GM18505 (cell line): Measurements from ENCODE around the gene ZC3H8.
"Not testable (repeated sequence)": the region's sequence is repeated elsewhere in the genome, so short reads cannot be mapped to it uniquely, and the experiment has no call there.

ENCODE experiments used
- ATAC-seq: cut with Tn5 transposase; IDR thresholded peaks from one replicate; pipeline ENCODE4 v1.9.1; 2021; ENCODE audit not compliant: unreplicated experiment
- POLR2A ChIP-seq: IDR thresholded peaks from 4 replicates; pipeline ENCODE4 v1.6.1; 2011; ENCODE audit warnings: borderline replicate concordance; ENCODE audit not compliant: insufficient read depth, insufficient read length; ENCODE audit errors: extremely low read depth

The ZC3H8 gene

DNA sequence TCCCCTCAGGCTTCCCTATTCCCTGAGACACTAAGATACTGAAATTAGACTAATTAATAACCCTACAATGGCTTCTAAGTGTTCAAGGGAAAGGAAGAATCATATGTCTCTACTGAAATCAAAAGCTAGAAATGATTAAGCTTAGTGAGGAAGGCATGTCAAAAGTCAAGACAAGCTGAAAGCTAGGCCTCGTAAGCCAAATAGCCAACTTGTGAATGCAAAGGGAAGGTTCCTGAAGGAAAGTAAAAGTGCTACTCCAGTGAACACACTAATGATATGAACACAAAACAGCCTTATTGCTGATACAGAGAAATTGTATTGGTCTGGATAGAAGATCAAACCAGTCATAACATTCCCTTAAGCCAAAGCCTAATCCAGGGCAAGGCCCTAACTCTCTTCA, 10.0 kb downstream of the ZC3H8 start:
- no peak for TF ChIP-seq POLR2A
- ATAC-seq = no peak

GRCh38 chr2:112243233-112243632, 11.6 kb downstream of the ZC3H8 start:
- no peak for ATAC-seq
- TF ChIP-seq POLR2A = no peak

GRCh38 chr2:112242384-112242783, 12.5 kb downstream of the ZC3H8 start:
- no peak for ATAC-seq
- no peak for TF ChIP-seq POLR2A

- no peak for ATAC-seq
- TF ChIP-seq POLR2A = no peak
Observed at GRCh38 chr2:112239862-112240261, 15.0 kb downstream of the ZC3H8 start.

GRCh38 chr2:112230371-112230770, 24.5 kb downstream of the ZC3H8 start:
- no peak for ATAC-seq
- TF ChIP-seq POLR2A = no peak

DNA sequence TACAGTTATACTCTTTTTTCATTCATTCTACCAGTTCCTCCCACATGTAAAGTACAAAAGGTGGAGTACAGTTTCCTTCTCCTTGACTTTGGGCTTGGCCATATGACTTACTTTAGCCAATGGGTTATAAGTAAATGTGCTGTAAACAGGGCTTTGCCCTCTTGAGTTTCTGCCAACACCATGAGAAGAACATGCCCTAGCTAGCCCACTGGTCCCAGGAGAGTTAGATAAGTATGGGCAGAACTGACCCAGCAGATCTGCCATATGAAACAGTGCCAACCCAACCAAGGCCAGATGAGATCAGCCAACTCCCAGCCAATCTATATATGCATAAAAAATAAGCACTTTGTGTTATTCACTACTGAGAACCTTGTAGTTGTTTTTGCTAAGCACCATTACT, 25.5 kb downstream of the ZC3H8 start:
- no peak for TF ChIP-seq POLR2A
- no peak for ATAC-seq

DNA sequence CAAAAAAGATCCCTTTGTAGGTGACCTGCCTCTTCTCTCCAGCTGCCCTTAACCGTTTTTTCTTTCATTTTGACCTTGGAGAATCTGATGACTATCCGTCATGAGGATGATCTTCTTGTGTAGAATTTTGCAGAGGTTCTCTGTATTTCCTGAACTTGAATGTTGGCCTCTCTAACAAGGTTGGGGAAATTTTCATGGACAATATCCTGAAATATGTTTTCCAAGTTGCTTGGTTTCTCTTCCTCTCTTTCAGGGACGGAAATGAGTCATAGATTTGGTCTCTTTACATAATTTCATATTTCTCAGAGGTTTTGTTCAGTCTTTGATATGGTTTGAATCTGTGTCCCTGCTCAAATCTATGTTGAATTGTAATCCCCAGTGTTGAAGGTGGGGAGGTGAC, 34.0 kb downstream of the ZC3H8 start:
- TF ChIP-seq POLR2A = no peak
- ATAC-seq = no peak

- ATAC-seq = no peak
Observed at GRCh38 chr2:112220186-112220585, 34.7 kb downstream of the ZC3H8 start.

DNA sequence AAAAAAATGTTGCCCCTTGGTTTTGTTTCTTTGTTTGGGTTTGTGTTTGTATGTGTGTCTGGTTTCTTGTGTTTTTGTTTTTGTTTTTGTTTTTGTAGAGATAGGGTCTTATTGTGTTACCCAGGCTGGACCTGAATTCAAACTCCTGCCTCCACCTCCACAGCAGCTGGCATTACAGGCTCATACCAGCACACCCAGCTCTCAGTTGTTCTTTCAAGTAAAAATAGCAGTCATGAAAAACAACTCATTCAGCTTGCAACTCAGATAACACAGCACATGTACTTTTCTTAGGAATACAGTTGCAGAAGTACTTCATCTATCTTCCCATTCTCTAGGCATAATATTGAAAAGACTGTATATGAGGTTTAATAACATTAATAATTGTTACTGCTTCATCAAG, 37.0 kb downstream of the ZC3H8 start:
- TF ChIP-seq POLR2A = no peak
- no peak for ATAC-seq

More at GRCh38 chr2:112220186-112220585, 34.7 kb downstream of the ZC3H8 start:
- no peak for TF ChIP-seq POLR2A

- ATAC-seq = no peak
- TF ChIP-seq POLR2A = no peak
Observed at GRCh38 chr2:112216167-112216566, 38.7 kb downstream of the ZC3H8 start.

GRCh38 chr2:112207905-112208304, 46.9 kb downstream of the ZC3H8 start:
- ATAC-seq = not testable (repeated sequence)

DNA sequence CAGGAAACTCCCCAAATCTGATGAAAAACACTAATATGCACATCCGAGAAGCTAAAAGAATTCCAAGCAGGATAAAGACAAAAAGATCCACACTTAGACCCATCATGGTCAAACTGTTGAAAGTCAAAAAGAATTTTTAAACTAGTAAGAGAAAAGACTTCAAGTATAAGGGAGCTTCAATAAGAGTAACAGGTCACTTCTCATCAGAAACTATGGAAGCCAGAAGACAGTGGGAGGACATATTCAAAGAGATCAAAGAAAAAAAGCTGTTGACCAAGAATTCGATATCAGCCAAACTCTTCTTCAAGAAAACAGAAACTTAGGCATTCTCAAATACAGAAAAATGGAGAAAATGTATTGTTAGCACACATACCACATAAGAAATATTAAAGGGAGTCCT, 50.4 kb downstream of the ZC3H8 start:
- no peak for TF ChIP-seq POLR2A
- no peak for ATAC-seq

DNA sequence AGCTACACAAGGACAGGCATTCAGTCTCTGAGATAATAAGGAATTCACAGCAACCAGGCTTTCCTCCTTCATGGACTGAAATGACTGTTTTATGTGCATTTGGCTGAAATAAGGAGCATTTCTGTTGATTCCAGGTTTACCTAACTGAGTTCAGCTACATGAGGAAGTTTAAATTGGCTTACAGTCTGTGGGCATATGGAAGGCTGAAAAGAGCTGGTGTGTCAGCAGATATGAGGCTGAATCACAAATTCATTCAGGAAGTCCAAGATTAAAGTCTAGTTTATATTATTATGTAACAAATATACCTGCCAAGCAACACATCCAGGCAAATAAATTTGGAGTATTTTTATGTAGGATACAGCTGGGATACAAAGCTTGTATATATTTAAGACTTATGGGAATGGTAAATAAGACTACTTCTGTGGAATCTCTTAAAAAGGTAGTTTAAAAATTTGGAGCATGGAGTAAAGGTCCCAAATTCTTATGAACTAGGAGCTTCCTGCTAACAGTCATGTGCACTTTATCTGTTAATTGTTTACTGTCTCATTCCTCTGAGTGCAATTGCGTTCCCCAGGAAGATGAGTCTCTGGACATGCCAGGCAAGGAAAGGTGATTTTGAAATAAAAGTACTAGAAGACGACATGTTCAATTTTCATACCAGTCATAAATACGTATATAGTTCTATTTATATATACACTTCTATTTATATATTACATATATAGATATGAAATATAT, 53.0 kb downstream of the ZC3H8 start:
- TF ChIP-seq POLR2A = no peak
- ATAC-seq = no peak

GRCh38 chr2:112199188-112199587, 55.7 kb downstream of the ZC3H8 start:
- no peak for ATAC-seq
- TF ChIP-seq POLR2A = no peak

DNA sequence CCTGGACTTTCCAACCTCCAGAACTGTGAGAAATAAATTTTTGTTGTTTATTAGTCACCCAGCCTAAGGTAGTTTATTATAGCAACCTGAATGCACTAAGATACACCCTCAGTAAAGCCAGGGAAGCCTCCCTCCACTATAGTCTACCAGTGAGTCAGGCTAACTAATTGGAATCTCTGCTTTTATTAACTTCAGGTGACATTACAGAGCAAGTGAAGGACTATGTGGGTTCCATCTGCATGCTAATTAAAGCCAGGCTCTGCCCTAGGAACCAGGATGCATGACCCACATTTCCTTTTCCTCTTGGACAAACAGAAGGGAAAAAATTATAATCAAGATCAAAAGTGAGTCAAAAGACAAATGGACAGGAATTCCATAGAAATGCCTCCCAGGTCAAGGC, 56.1 kb downstream of the ZC3H8 start:
- TF ChIP-seq POLR2A = no peak
- ATAC-seq = no peak
